22Rv1 (cell line): ENCODE results near the gene NCF2.

Experiments used
- H3K27ac ChIP-seq: fragments of 450-650 bp; 2 replicates; pipeline ENCODE4 v1.5.1; 2017
- ZFX ChIP-seq: fragments of 450-650 bp; IDR thresholded peaks from 2 replicates; pipeline ENCODE4 v1.6.1; 2017; ENCODE audit warnings: antibody characterized with exemption, borderline replicate concordance
- TF ChIP-seq, protein P1 (sequence below): fragments of 450-650 bp; IDR thresholded peaks from 2 replicates; pipeline ENCODE4 v1.5.1; 2017; ENCODE audit warnings: mild to moderate bottlenecking

NCF2 gene

DNA sequence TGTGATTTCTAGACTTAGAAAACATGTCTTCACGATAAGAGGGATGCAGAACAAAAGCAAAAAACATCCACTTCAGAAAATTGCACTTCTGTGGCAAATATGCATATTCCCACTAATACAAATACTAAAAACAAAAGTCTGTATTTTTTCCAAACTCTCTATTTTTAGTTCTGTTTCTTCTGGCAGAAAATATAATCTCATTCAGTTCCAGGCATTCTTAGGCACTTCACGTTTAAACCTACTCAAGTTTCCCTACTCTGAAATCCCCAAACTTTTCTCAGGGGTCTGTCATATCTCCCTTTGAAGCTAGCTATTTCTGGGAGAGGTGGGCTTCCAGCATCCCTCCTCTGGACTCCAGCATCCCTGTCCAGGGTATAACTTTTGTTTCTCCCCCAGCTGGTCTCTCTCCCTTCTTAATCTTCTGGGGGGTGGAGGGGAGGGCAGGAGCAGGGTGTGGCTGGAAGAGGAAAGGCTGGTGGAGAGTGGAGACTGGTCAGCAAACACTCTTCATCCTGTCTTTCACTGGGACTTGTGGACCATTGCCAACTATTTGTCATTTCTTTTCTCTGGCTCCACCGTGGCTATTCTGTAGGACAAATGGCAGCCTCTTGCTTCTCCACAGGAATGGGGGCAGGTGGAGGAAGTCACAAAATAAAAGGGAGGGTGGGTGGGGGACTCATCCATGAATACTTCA is 19.6 kb upstream of the NCF2 start:
- no peak overlapping the region for H3K27ac ChIP-seq
- TF ChIP-seq, protein P1, sequence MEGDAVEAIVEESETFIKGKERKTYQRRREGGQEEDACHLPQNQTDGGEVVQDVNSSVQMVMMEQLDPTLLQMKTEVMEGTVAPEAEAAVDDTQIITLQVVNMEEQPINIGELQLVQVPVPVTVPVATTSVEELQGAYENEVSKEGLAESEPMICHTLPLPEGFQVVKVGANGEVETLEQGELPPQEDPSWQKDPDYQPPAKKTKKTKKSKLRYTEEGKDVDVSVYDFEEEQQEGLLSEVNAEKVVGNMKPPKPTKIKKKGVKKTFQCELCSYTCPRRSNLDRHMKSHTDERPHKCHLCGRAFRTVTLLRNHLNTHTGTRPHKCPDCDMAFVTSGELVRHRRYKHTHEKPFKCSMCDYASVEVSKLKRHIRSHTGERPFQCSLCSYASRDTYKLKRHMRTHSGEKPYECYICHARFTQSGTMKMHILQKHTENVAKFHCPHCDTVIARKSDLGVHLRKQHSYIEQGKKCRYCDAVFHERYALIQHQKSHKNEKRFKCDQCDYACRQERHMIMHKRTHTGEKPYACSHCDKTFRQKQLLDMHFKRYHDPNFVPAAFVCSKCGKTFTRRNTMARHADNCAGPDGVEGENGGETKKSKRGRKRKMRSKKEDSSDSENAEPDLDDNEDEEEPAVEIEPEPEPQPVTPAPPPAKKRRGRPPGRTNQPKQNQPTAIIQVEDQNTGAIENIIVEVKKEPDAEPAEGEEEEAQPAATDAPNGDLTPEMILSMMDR, result no peak
- no peak for TF ChIP-seq ZFX

DNA sequence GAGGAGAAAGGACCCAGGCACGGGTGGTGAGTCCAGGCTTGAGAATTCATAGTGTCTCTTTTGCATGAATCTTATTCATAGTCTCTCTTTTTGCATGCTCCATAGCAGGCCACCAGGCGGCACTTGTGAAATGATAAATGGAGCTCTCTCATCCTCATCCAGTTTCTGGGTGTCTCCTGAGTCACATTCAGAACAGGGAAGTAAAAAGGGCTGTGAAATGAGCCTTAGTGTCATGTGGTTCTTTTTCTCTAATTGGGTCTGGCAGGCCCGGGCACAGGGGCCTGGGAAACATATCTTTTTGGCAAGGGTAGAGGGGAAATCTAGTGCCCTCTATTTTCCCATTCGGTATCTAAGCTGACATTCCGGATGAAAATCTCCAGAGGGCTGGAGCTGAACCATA is 19.1 kb upstream of the NCF2 start:
- no peak overlapping the region for H3K27ac ChIP-seq
- TF ChIP-seq, protein P1, result peak; percentile 24; the same call in 1 of the 2 replicates
- no peak for TF ChIP-seq ZFX

DNA sequence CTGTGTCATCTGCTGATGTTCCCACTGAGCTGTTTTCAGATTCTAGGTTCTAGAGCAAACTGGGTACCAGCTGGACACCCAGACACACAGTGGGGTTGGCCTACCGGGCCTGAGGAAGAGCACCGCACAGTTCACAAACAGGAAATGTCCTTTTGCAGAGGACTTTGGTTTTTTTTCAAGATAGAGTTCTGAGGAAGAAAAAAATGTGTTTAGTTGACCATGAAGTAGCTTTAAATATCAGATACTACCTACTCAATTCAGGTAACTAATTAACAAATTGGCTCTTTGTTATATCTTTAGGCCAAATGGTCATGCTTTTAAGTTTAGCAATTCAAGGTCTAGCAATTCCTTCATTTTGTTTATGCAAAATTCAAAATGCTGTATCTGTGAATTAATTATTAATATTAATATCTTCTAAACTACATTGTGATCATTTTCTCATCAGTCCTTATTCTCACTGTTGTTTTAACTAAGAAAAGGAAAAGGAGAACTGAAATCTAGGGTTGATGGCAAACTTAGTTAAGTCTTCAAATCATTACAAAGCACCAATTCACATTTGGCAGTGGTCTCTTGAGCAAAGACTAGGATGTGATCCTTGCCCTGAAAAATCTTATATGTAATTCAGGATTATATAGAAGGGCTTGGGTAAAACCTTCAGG is 17.2 kb upstream of the NCF2 start:
- H3K27ac ChIP-seq, result no peak overlapping the region
- TF ChIP-seq ZFX, result no peak
- TF ChIP-seq, protein P1, result no peak

DNA sequence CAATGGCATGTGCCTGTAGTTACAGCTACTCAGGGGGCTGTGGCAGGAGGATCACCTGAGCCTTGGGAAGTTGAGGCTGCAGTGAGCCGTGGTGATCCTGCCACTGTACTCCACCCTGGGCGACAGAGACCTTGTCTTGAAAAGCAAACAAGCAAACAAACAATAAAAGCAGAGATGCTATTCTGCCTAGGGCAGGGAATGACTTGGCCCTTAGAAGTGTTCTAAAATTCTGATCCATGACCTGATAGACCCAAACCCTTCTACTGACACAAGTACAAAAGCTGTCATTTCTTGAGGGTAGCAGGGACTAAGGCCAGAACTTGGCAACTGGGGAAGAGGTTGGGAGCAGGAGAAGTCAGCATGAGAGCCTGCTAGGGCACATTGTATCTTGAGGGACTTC is 15.6 kb upstream of the NCF2 start:
- no peak overlapping the region for H3K27ac ChIP-seq
- TF ChIP-seq, protein P1, result no peak
- TF ChIP-seq ZFX, result no peak

DNA sequence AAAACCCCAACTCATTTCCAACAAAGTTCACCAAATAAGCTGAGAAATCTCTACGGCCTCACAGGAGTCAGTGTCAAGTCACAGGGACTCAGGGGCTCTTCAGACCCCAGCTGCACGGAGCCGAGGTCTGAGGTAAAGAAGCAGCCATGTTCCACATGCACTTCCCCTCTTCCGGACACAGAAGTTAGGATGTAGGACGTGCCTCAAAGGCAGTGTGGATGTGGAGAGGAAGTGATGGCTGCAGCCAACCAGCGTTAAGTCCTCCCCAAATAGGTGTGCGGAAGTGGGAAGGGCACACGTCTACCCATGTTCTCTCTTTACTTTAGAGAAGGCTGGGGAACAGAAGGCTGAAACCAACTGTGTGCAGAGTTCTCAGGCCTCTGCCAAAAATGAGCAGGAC is 14.6 kb upstream of the NCF2 start:
- no peak overlapping the region for H3K27ac ChIP-seq
- no peak for TF ChIP-seq ZFX
- TF ChIP-seq, protein P1, result no peak

DNA sequence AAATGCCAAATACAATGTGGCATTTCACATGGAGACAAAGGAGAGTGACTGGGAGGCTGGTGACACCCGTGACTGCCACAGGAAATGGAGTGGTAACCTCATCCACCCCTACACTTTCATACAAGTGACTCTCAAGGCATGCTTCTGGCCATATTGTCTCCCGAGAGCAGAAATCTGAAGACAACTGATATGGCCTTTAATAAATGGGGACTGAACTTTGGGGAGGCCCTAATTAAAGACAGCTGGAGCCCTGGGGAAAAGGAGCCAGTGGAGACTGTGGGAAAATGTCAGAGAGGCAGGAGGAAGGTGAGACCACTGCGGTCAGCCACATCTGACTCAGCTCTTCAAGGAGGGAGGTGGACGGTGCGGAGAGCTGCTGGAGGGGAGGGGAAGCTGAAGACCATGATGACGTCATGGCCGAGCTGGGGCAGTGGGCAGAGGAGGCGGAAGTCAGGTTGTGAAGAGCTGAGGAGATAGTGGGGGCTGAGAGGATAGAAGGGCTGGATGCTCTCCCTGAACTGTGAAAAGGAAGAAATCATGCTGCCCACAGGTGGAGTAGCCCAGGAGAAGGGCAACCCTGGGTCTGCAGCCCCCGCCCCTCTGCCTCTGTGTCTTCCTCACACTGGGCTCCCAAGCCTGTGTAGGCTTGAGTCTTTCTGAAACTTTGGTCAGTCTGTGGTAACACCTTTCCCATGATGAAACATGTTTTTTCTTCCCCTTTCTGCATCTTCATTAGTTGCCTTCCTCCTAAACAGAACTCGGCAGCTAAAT is 14.0 kb upstream of the NCF2 start:
- TF ChIP-seq ZFX, result no peak
- TF ChIP-seq, protein P1, result no peak
- H3K27ac ChIP-seq, result no peak overlapping the region
